Panc1 (cell line): Measurements from ENCODE around the gene FNIP1. TPM values are rescaled to one million over a fixed set of nuclear protein-coding genes. Genes with fewer than 3 reads are reported as not detected.

ENCODE experiments used
- ATAC-seq: fragments of 200-7000 bp; cut with Tn5 transposase; 2 replicates; pipeline ENCODE4 v1.9.1; 2020; ENCODE audit warnings: mild to moderate bottlenecking, moderate library complexity
- BruUV-seq: library from RNA; stranded (reverse); fragments of 400-500 nt; replicated peaks from 2 replicates; lab custom pipeline; 2021; lab: Mats Ljungman, UMichigan
- CTCF ChIA-PET: fragments of 300-600 bp; sonication (Branson Sonifier 250); formaldehyde crosslinking; loops from one replicate; lab custom pipeline; 2022; ENCODE audit warnings: antibody characterized with exemption; lab: Charles Lee
- POLR2A ChIA-PET: fragments of 300-600 bp; sonication (Branson Sonifier 250); formaldehyde crosslinking; loops from one replicate; lab custom pipeline; 2022; ENCODE audit warnings: antibody characterized with exemption; lab: Charles Lee
- DNase-seq: peaks from one replicate; pipeline ENCODE4 v3.0.0-alpha.2; 2010; ENCODE audit warnings: low read depth, low spot score
- H3K27ac ChIP-seq: 2 replicates; pipeline ENCODE4 v1.5.1; 2011; ENCODE audit warnings: mild to moderate bottlenecking, low read length, inconsistent platforms
- H3K27me3 ChIP-seq: fragments of 200-500 bp; sonication (Bioruptor generic); 2 replicates; pipeline ENCODE4 v1.6.0; 2014; ENCODE audit warnings: low read length, inconsistent platforms; ENCODE audit not compliant: control insufficient read depth, insufficient read depth
- H3K36me3 ChIP-seq: fragments of 200-500 bp; sonication (Bioruptor generic); 2 replicates; pipeline ENCODE4 v1.5.1; 2014; ENCODE audit warnings: inconsistent platforms, mild to moderate bottlenecking, low read length, moderate library complexity; ENCODE audit not compliant: control insufficient read depth, insufficient read depth
- H3K4me1 ChIP-seq: 2 replicates; pipeline ENCODE4 v1.5.1; 2011; ENCODE audit warnings: inconsistent platforms, mild to moderate bottlenecking, low read length, moderate library complexity; ENCODE audit not compliant: control insufficient read depth, insufficient read depth
- H3K4me3 ChIP-seq, 2 experiments: 2 replicates each; pipeline ENCODE4 v1.5.1; 2011 to 2012; ENCODE audit warnings: low read depth in 2 of 2, low read length in 2 of 2, mild to moderate bottlenecking in 2 of 2, inconsistent platforms in 1 of 2, moderate library complexity in 1 of 2
- H3K9me3 ChIP-seq: fragments of 200-500 bp; sonication (Bioruptor generic); 2 replicates; pipeline ENCODE4 v1.5.1; 2014; ENCODE audit warnings: low read depth, mild to moderate bottlenecking, inconsistent platforms, low read length, moderate library complexity; ENCODE audit not compliant: control insufficient read depth, insufficient read depth
- CTCF ChIP-seq: fragments of 450-650 bp; IDR thresholded peaks from 2 replicates; pipeline ENCODE4 v1.5.1; 2017; ENCODE audit warnings: mild to moderate bottlenecking
- POLR2AphosphoS5 ChIP-seq: IDR thresholded peaks from 2 replicates; pipeline ENCODE4 v1.6.1; 2012; ENCODE audit warnings: mild to moderate bottlenecking, low read depth, low read length, moderate library complexity
- REST ChIP-seq, 2 experiments: IDR thresholded peaks; 2 replicates each; pipeline ENCODE4 v1.6.1; 2011 to 2012; ENCODE audit warnings: low read depth in 2 of 2, control low read depth in 1 of 2, low read length in 1 of 2, mild to moderate bottlenecking in 1 of 2, moderate library complexity in 1 of 2; ENCODE audit not compliant: insufficient read depth in 1 of 2
- SIN3A ChIP-seq: IDR thresholded peaks from 2 replicates; pipeline ENCODE4 v1.6.1; 2012; ENCODE audit warnings: low read depth, mild to moderate bottlenecking, low read length, moderate library complexity, borderline replicate concordance; ENCODE audit not compliant: insufficient read depth
- TCF7L2 ChIP-seq: IDR thresholded peaks from 2 replicates; pipeline ENCODE4 v1.6.1; 2011; ENCODE audit warnings: mild to moderate bottlenecking, low read depth, low read length, inconsistent platforms
- in situ Hi-C: cut with HindIII; loops from 2 replicates; pipeline ENCODE4 v1.10.0; 2016; ENCODE audit warnings: low sequenced_read_pairs, low pct_unique_long_range_greater_than_20kb
- intact Hi-C: fragments of 100-400 bp; cut with micrococcal nuclease; formaldehyde crosslinking; loops from one replicate; pipeline ENCODE4 v1.10.0; 2022; ENCODE audit not compliant: unreplicated experiment
- total RNA-seq: library from RNA; stranded (reverse); gene quantifications from one replicate; pipeline ENCODE4 v1.2.1, GENCODE V29; 2021; ENCODE audit not compliant: unreplicated experiment

FNIP1 gene
- total RNA-seq, 1 experiment from 2014 or later, result 48.3 TPM

- in situ Hi-C loops (no loop called here), intact Hi-C loops (no loop called here)
- Histone ChIP-seq H3K4me3 (no peak overlapping the region), H3K27me3 (no peaks in the 10 kb centered on the region), H3K27ac (no peak overlapping the region), H3K36me3 (peaks cover 9% of the 10 kb centered on the region; the same call in 1 of the 2 replicates), H3K4me1 (no peaks in the 10 kb centered on the region), H3K9me3 (no peaks in the 10 kb centered on the region)
- ATAC-seq (no peak), DNase-seq (no peak)
- BruUV-seq, result no TSS peak
- ChIA-PET POLR2A (no interaction called here), CTCF (no interaction called here)
- TF ChIP-seq CTCF (no peak), TCF7L2 (no peak), SIN3A (no peak), REST (IDR thresholded peaks at IDR 0.05; ENCODE audit: insufficient read depth in 1 of 2, low read depth in 2 of 2, low read length in 1 of 2) (no peak), POLR2AphosphoS5 (no peak)
Observed at GRCh38 chr5:131745155-131745554, 51.7 kb downstream of the FNIP1 start.

- intact Hi-C loops (no loop called here), in situ Hi-C loops (no loop called here)
- ChIA-PET CTCF (no interaction called here), POLR2A (no interaction called here)
- Histone ChIP-seq H3K4me3 (no peak overlapping the region), H3K9me3 (no peaks in the 10 kb centered on the region), H3K27ac (no peak overlapping the region), H3K36me3 (peaks cover 9% of the 10 kb centered on the region; the same call in 1 of the 2 replicates), H3K27me3 (no peaks in the 10 kb centered on the region), H3K4me1 (no peaks in the 10 kb centered on the region)
- no TSS peak for BruUV-seq
- no peak for DNase-seq
- ATAC-seq, result no peak
- TF ChIP-seq CTCF (no peak), REST (IDR thresholded peaks at IDR 0.05; ENCODE audit: insufficient read depth in 1 of 2, low read depth in 2 of 2, low read length in 1 of 2) (no peak), SIN3A (no peak), TCF7L2 (no peak), POLR2AphosphoS5 (no peak)
Observed at GRCh38 chr5:131740477-131740876, 56.3 kb downstream of the FNIP1 start.
